ENCODE data around the gene GRK6.
A peak's percentile ranks its signal among the peaks of the same experiment; 100 is the strongest.
"Not testable (repeated sequence)": the region's sequence is repeated elsewhere in the genome, so short reads cannot be mapped to it uniquely, and the experiment has no call there.

Gene GRK6

GRCh38 chr5:177414481-177414880 lies 12.0 kb upstream of the GRK6 start:
- TF ChIP-seq, protein P1, sequence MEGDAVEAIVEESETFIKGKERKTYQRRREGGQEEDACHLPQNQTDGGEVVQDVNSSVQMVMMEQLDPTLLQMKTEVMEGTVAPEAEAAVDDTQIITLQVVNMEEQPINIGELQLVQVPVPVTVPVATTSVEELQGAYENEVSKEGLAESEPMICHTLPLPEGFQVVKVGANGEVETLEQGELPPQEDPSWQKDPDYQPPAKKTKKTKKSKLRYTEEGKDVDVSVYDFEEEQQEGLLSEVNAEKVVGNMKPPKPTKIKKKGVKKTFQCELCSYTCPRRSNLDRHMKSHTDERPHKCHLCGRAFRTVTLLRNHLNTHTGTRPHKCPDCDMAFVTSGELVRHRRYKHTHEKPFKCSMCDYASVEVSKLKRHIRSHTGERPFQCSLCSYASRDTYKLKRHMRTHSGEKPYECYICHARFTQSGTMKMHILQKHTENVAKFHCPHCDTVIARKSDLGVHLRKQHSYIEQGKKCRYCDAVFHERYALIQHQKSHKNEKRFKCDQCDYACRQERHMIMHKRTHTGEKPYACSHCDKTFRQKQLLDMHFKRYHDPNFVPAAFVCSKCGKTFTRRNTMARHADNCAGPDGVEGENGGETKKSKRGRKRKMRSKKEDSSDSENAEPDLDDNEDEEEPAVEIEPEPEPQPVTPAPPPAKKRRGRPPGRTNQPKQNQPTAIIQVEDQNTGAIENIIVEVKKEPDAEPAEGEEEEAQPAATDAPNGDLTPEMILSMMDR (IDR thresholded peaks at IDR 0.05; ENCODE audit: low read depth, low read length): no peak
- no peak overlapping the region for H3K4me3 ChIP-seq (replicated peaks in 1 of 2; ENCODE audit: low read depth in 2 of 2, low read length in 2 of 2)
- no peak for DNase-seq (ENCODE audit: low read depth in 2 of 2)

DNA sequence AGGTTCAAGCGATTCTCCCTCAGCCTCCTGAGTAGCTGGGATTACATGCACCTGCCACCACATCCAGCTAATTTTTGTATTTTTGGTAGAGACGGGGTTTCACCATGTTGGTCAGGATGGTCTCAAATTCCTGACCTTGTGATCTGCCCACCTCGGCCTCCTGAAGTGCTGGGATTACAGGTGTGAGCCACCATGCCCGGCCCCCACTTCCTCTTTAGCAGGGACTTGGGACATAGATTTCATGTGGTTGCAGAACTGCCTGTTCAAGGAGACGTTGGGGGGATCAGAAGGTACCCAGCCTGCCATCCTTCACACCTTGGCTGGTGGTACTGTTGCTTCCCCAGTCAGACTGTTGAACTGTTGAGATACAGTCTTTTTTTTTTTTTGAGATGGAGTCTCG lies 9.4 kb upstream of the GRK6 start:
- not testable (repeated sequence) for H3K4me3 ChIP-seq (replicated peaks in 1 of 2; ENCODE audit: low read depth in 2 of 2, low read length in 2 of 2); DNase-seq (ENCODE audit: low read depth in 2 of 2)

- DNase-seq (ENCODE audit: low read depth in 2 of 2): peak; percentile 64 to 77
- no peak overlapping the region for H3K4me3 ChIP-seq (replicated peaks in 1 of 2; ENCODE audit: low read depth in 2 of 2, low read length in 2 of 2)
- TF ChIP-seq, protein P1 (IDR thresholded peaks at IDR 0.05; ENCODE audit: low read depth, low read length): no peak
Measured at GRCh38 chr5:177419046-177419445, 7.4 kb upstream of the GRK6 start.

DNA sequence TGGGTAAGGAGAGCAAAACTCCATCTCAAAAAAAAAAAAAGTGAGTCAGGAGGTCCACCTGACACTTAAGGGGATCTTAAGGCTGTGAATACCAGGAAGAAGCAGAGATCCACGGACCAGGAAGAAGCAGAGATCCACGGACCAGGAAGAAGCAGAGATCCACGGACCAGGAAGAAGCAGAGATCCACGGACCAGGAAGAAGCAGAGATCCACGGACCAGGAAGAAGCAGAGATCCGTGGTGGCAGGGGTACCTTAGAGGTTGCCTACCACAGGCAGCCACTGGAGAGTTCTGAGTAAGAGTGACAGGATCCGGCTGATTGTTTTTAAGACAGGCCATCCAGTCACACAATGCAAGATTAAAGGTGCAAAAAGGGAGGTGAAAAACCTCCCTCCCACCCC lies 6.0 kb upstream of the GRK6 start:
- H3K4me3 ChIP-seq (replicated peaks in 1 of 2; ENCODE audit: low read depth in 2 of 2, low read length in 2 of 2); DNase-seq (ENCODE audit: low read depth in 2 of 2): not testable (repeated sequence)

DNA sequence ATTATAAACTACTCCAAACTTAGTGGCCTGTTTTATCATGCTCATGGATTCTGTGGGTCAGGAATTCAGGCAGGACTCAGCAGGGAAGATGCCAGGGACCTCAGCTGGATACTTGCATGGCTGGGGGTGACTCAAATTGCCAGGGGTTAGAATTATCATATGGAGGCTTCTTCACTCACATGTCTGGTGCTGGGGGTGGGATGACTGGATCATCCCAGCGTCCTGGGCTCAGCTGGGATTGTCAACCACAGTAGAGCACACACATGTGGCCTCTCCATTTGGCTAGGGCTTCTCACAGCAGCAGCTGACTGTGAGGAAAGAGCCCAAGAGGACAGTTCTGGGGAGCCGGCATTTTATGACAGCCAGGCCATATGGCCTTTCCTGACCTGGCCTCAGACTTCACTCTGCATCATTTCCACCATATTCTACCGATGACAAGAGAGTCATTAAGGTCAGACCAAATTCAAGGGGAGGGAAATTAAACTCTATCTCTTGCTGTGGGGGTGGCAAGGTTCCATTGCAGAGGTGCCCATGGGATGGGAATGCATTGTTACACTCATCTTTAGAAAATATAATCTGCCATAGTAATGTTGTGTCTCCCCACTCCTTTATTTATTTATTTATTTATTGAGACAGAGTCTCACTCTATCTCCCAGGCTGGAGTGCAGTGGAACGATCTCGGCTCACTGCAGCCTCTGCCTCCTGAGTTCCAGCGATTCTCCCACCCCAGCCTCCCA lies 5.2 kb upstream of the GRK6 start:
- H3K4me3 ChIP-seq (replicated peaks in 1 of 2; ENCODE audit: low read depth in 2 of 2, low read length in 2 of 2): no peak overlapping the region
- no peak for DNase-seq (ENCODE audit: low read depth in 2 of 2)
- TF ChIP-seq, protein P1 (IDR thresholded peaks at IDR 0.05; ENCODE audit: low read depth, low read length): no peak

DNA sequence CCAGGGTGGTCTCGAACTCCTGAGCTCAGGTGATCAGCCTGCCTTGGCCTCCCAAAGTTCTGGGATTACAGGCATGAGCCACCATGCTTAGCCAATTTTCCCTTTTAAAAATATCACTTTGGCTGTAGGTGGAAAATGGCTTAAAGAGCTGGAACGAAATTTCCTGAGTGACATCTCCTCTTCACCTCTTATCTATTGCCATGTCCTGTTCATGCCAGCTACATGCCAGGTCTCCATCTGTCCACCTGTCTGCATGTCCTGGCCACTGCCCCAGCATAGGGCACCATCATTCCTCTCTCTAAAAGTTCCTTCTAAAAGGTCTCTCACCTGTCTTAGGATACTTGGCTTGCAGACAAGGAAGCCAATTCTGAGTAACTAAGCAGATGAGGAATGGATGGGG lies 2.8 kb upstream of the GRK6 start:
- DNase-seq (ENCODE audit: low read depth in 2 of 2): no peak
- TF ChIP-seq, protein P1 (IDR thresholded peaks at IDR 0.05; ENCODE audit: low read depth, low read length): no peak
- no peak overlapping the region for H3K4me3 ChIP-seq (replicated peaks in 1 of 2; ENCODE audit: low read depth in 2 of 2, low read length in 2 of 2)

DNA sequence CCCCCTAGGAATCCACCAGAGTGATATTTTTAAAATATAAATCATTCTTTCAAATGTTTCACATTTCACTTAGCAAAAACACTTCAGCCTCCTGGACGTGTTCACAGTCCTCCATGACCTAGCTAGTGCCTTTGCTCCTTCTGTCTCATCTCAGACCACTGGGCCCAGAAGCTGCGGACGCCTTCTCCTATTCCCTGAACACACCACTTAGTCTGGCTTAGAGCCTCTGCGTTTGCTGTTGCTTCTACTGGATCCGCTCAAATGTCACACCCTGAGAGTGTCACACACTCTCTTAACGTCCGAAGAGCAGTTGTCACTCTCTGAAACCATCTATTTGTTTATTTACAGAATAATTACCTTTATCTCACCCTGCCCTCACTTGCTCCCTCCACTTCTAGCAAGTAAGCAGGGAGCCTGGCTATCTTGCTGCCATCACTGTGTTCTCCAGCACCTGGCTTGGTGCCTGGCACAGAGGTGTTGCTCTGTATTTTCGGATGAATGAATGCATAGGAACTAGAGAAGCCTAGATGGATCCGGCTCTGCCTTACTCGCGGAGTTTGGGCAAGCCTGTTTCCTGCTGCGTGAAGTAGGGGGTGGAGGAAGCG lies 1.2 kb upstream of the GRK6 start:
- TF ChIP-seq, protein P1 (IDR thresholded peaks at IDR 0.05; ENCODE audit: low read depth, low read length): no peak
- peak overlapping the region; percentile 58 to 65 for H3K4me3 ChIP-seq (replicated peaks in 1 of 2; ENCODE audit: low read depth in 2 of 2, low read length in 2 of 2)
- no peak for DNase-seq (ENCODE audit: low read depth in 2 of 2)

Measured in cardiac fibroblast (primary cell).